HepG2 (cell line): Measurements from ENCODE around the gene UBQLN1. TPM values are rescaled to one million over a fixed set of nuclear protein-coding genes. Genes with fewer than 3 reads are reported as not detected.

ENCODE experiments used
- ARNTL ChIP-seq: sonication (generic); formaldehyde crosslinking; IDR thresholded peaks from 2 replicates; pipeline ENCODE4 v1.4.0; 2020; ENCODE audit warnings: mild to moderate bottlenecking, missing genetic modification reagents
- ATRX ChIP-seq: sonication (generic); formaldehyde crosslinking; IDR thresholded peaks from 2 replicates; pipeline ENCODE4 v1.4.0; 2020; ENCODE audit warnings: missing genetic modification reagents, borderline replicate concordance
- CAMTA2 ChIP-seq: sonication (generic); formaldehyde crosslinking; IDR thresholded peaks from 2 replicates; pipeline ENCODE4 v1.4.0; 2020; ENCODE audit warnings: mild to moderate bottlenecking, missing genetic modification reagents, borderline replicate concordance
- CC2D1A ChIP-seq: sonication (generic); formaldehyde crosslinking; IDR thresholded peaks from 2 replicates; pipeline ENCODE4 v1.8.1; 2023; ENCODE audit warnings: mild to moderate bottlenecking, missing genetic modification reagents
- GATAD1 ChIP-seq: IDR thresholded peaks from 2 replicates; pipeline ENCODE4 v1.6.1; 2016; ENCODE audit warnings: missing genetic modification reagents, missing compliant biosample characterization
- HOXA9 ChIP-seq: sonication (generic); formaldehyde crosslinking; IDR thresholded peaks from 2 replicates; pipeline ENCODE4 v1.8.1; 2022; ENCODE audit warnings: missing genetic modification reagents, mild to moderate bottlenecking, moderate library complexity, borderline replicate concordance
- JARID2 ChIP-seq: sonication (generic); formaldehyde crosslinking; IDR thresholded peaks from 2 replicates; pipeline ENCODE4 v1.8.1; 2023; ENCODE audit warnings: missing genetic modification reagents, inconsistent platforms; ENCODE audit not compliant: insufficient replicate concordance
- NCOA1 ChIP-seq: sonication (generic); formaldehyde crosslinking; IDR thresholded peaks from 2 replicates; pipeline ENCODE4 v1.9.0; 2021; ENCODE audit warnings: missing genetic modification reagents
- RXRB ChIP-seq: IDR thresholded peaks from 2 replicates; pipeline ENCODE4 v1.6.1; 2016; ENCODE audit warnings: borderline replicate concordance, missing genetic modification reagents, missing compliant biosample characterization
- SAFB2 ChIP-seq: sonication (generic); formaldehyde crosslinking; IDR thresholded peaks from 2 replicates; pipeline ENCODE4 v1.5.1; 2020; ENCODE audit warnings: missing genetic modification reagents, low read depth, mild to moderate bottlenecking, borderline replicate concordance
- SAP130 ChIP-seq: IDR thresholded peaks from 2 replicates; pipeline ENCODE4 v1.6.1; 2016; ENCODE audit warnings: low read depth
- SETDB1 ChIP-seq: sonication (generic); formaldehyde crosslinking; IDR thresholded peaks from 2 replicates; pipeline ENCODE4 v1.5.1; 2020; ENCODE audit warnings: missing genetic modification reagents, mild to moderate bottlenecking, borderline replicate concordance
- SP2 ChIP-seq: sonication (generic); formaldehyde crosslinking; IDR thresholded peaks from 2 replicates; pipeline ENCODE4 v1.5.1; 2020; ENCODE audit warnings: mild to moderate bottlenecking, missing genetic modification reagents
- SSRP1 ChIP-seq: IDR thresholded peaks from 2 replicates; pipeline ENCODE4 v1.6.1; 2016; ENCODE audit warnings: control low read depth
- ZBTB10 ChIP-seq: sonication (generic); formaldehyde crosslinking; IDR thresholded peaks from 2 replicates; pipeline ENCODE4 v1.4.0; 2020; ENCODE audit warnings: missing genetic modification reagents, borderline replicate concordance
- ZNF136 ChIP-seq: sonication (generic); formaldehyde crosslinking; IDR thresholded peaks from 2 replicates; pipeline ENCODE4 v1.8.1; 2022; ENCODE audit warnings: low read depth, mild to moderate bottlenecking, moderate library complexity, missing genetic modification reagents
- ZNF282 ChIP-seq: fragments of 450-650 bp; IDR thresholded peaks from 2 replicates; pipeline ENCODE4 v1.6.1; 2018; ENCODE audit not compliant: partially characterized antibody
- ZNF580 ChIP-seq: IDR thresholded peaks from 2 replicates; pipeline ENCODE4 v1.6.1; 2016; ENCODE audit warnings: low read depth, borderline replicate concordance
- ZNF746 ChIP-seq: sonication (generic); formaldehyde crosslinking; IDR thresholded peaks from 2 replicates; pipeline ENCODE4 v1.8.0; 2022; ENCODE audit warnings: mild to moderate bottlenecking, missing genetic modification reagents
- ZNF777 ChIP-seq: sonication (generic); formaldehyde crosslinking; IDR thresholded peaks from 2 replicates; pipeline ENCODE4 v1.4.0; 2020; ENCODE audit warnings: missing genetic modification reagents
- ZNF883 ChIP-seq: sonication (generic); formaldehyde crosslinking; IDR thresholded peaks from 2 replicates; pipeline ENCODE4 v1.5.1; 2020; ENCODE audit warnings: mild to moderate bottlenecking, missing genetic modification reagents; ENCODE audit errors: not compliant biosample characterization
- polyA plus RNA-seq, 8 experiments: library from polyadenylated mRNA; depleted of rRNA in 3 of 8; stranded (reverse) in 7 of 8; unstranded in 1 of 8; fragments of >200 nt; fragmentation: Illumina TruSeq in 4 of 8; extraction: Trizol in 4 of 8; gene quantifications; 2 replicates each; pipeline versions ENCODE4 v1.2.1 to v1.2.3, GENCODE V29; 2011 to 2016; ENCODE audit warnings: low read depth in 4 of 8, missing spikeins in 1 of 8, mixed read lengths in 1 of 8; ENCODE audit not compliant: insufficient read depth in 1 of 8
- total RNA-seq, 5 experiments: library from RNA; depleted of rRNA; stranded (reverse); fragments of >200 nt; fragmentation: Illumina TruSeq; extraction: Trizol; gene quantifications; 2 replicates each; pipeline ENCODE4 v1.2.3, GENCODE V29; 2016; ENCODE audit warnings: low read depth in 1 of 5
- TF ChIP-seq, protein P1 (sequence below): sonication (generic); formaldehyde crosslinking; IDR thresholded peaks from 2 replicates; pipeline ENCODE4 v1.8.1; 2023; ENCODE audit warnings: mild to moderate bottlenecking, missing genetic modification reagents, borderline replicate concordance
- TF ChIP-seq, protein P2 (sequence below): sonication (generic); formaldehyde crosslinking; IDR thresholded peaks from 2 replicates; pipeline ENCODE4 v1.5.0; 2020; ENCODE audit warnings: missing genetic modification reagents
- TF ChIP-seq, protein P3 (sequence below): sonication (generic); formaldehyde crosslinking; IDR thresholded peaks from 2 replicates; pipeline ENCODE4 v1.8.1; 2023; ENCODE audit warnings: missing genetic modification reagents, mild to moderate bottlenecking, borderline replicate concordance
- TF ChIP-seq, protein P4 (sequence below): sonication (generic); formaldehyde crosslinking; IDR thresholded peaks from 2 replicates; pipeline ENCODE4 v1.9.0; 2021; ENCODE audit warnings: missing genetic modification reagents, mild to moderate bottlenecking, borderline replicate concordance

The UBQLN1 gene
- total and polyA plus RNA-seq, 2 of the 13 experiments (the other 11 are each of a cell fraction or from before 2014, with no cell fraction given) = 78.1 to 83.8 TPM

- TF ChIP-seq ZNF777 (CRISPR knock-in tag) (no peak), ZNF282 (no peak), SAFB2 (no peak), CAMTA2 (CRISPR knock-in tag) (no peak), JARID2 (CRISPR knock-in tag) (no peak), SETDB1 (no peak), ATRX (CRISPR knock-in tag) (no peak), ZNF136 (CRISPR knock-in tag) (no peak), GATAD1 (CRISPR knock-in tag) (no peak), SP2 (CRISPR knock-in tag) (no peak), ZBTB10 (CRISPR knock-in tag) (no peak), CC2D1A (CRISPR knock-in tag) (no peak), SAP130 (CRISPR knock-in tag) (peak; percentile 27), SSRP1 (no peak; the same call in 1 of the 2 replicates), NCOA1 (CRISPR knock-in tag) (no peak), ZNF746 (no peak), ZNF580 (CRISPR knock-in tag) (no peak), HOXA9 (no peak), RXRB (no peak), ARNTL (CRISPR knock-in tag) (no peak), ZNF883 (CRISPR knock-in tag) (no peak)
- TF ChIP-seq, protein P1, sequence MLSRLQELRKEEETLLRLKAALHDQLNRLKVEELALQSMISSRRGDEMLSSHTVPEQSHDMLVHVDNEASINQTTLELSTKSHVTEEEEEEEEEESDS = no peak
- TF ChIP-seq, protein P2, sequence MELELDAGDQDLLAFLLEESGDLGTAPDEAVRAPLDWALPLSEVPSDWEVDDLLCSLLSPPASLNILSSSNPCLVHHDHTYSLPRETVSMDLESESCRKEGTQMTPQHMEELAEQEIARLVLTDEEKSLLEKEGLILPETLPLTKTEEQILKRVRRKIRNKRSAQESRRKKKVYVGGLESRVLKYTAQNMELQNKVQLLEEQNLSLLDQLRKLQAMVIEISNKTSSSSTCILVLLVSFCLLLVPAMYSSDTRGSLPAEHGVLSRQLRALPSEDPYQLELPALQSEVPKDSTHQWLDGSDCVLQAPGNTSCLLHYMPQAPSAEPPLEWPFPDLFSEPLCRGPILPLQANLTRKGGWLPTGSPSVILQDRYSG = no peak
- TF ChIP-seq, protein P3, sequence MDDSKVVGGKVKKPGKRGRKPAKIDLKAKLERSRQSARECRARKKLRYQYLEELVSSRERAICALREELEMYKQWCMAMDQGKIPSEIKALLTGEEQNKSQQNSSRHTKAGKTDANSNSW = no peak
- TF ChIP-seq, protein P4, sequence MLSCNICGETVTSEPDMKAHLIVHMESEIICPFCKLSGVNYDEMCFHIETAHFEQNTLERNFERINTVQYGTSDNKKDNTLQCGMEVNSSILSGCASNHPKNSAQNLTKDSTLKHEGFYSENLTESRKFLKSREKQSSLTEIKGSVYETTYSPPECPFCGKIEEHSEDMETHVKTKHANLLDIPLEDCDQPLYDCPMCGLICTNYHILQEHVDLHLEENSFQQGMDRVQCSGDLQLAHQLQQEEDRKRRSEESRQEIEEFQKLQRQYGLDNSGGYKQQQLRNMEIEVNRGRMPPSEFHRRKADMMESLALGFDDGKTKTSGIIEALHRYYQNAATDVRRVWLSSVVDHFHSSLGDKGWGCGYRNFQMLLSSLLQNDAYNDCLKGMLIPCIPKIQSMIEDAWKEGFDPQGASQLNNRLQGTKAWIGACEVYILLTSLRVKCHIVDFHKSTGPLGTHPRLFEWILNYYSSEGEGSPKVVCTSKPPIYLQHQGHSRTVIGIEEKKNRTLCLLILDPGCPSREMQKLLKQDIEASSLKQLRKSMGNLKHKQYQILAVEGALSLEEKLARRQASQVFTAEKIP (CRISPR knock-in tag) = no peak
Observed at GRCh38 chr9:83623679-83624076, 84.1 kb downstream of the UBQLN1 start (continued).
